AML-193 (cell line): ENCODE measurements around the gene NBAS.
"Not testable (repeated sequence)": the region's sequence is repeated elsewhere in the genome, so short reads cannot be mapped to it uniquely, and the experiment has no call there.

Experiments used
- DNase-seq, 2 experiments: peaks; one replicate each; lab custom pipeline; 2025; lab: John Stamatoyannopoulos, UW

Gene NBAS

DNA sequence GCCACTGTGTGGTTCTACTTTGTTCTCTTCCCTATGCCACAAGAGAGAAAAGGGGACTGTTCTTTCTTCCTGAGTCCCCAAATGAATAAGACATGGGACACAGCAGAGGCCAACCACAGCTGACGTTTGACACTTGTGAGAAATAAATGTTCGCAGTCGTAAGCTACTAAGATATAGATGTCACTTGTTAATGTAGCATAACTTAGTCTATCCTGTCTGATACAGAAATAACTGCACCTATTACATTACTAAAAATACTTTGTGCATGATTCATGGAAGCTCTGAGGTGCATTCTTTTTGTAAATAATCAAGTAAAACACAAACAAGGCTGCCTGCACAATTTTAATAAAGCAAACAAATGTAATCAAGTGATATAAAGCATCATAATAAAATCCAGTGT, 148.8 kb downstream of the NBAS start:
- no peak for DNase-seq

DNA sequence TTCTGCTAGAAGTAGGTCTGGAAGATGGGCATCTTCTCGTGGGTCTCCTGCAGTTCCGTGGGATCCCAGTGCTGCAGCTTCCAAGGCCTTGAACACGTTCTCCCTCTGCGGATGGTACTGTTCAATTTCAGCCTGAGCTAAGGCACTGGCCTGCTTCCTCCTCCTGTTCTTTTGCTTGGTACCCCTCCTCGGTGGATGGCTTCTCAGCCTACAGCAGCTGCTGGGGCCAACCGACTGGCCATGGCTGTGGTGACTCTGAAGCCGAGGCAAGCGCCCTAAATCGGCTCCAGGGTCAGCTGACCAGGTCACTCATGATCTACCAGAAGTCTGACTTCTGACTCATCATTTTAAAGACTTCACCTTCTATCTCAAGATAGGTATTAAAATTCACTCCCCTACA, 150.2 kb downstream of the NBAS start:
- no peak for DNase-seq

DNA sequence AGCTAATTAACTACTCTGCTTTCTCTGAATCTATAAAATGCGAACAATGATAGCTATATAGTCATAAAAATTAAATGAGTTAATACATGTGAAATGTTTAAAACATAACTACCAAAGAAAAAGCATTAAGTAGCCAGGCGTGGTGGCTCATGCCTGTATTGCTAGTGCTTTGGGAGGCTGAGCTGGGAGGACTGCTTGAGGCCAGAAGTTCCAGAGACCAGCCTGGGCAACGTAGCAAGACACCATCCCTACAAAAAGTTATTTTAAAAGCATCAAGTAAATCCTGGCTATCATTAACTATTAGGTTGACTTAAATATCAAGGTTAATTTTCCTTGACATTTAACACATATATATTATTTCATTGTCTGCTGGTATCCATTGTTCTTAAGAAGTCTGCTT, 152.4 kb downstream of the NBAS start:
- no peak for DNase-seq

DNA sequence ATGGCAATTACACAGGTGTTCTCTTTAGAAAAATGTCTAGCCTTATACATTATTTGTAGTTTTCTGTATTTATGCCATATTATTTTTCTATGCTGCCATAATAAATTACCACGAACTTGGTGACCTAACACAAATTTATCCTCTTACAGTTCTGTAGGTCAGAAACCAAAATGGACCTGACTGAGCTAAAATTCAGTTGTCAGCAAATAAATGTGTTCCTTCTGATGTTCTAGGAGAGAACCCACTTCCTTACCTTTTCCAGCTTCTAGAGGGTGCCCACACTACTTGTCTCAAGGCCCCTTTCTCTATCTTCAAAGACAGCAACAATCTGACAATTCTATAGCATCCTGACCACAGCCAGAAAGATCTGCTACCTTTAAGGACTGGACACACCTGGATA, 153.5 kb downstream of the NBAS start:
- no peak for DNase-seq

DNA sequence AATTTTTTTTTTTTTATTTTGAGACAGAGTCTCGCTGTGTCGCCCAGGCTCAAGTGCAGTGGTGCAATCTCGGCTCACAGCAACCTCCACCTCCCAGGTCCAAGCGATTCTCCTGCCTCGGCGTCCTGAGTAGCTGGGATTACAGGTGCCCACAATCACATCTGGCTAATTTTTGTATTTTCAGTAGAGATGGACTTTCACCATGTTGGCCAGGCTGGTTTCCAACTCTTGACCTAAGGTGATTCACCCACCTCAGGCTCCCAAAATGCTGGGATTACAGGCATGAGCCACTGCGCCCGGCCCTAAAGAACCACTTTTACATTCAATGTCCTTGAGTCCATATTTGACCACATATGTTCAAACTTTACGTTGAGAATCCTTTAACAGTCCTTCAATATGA, 156.6 kb downstream of the NBAS start:
- not testable (repeated sequence) for DNase-seq

DNA sequence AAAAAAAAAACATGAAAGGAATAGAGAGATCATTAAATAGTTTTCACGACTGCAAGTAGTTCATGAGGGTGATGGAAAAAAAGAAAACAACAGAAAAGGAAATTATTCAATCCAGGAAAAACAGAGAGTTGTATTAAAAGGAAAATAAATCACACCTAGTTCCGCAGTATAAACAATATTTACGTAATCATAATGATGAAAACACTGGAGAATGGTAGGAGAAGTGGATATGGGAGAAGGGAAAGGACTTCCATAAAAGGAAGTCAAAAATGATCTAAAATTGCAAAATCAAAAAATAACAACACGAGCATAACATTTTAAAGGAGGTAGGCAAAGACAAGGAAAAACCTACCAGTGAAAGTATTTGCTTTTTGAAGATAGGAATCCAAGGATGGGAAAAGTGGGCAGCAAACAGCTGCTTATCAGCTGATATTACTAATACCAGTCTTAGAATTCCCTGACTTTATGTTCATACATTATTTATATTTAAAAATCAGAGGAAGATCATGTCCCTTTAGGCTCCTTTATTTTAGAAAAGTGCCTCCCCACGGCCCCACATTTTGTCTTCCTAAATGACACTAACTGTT, 160.8 kb downstream of the NBAS start:
- DNase-seq, result no peak

DNA sequence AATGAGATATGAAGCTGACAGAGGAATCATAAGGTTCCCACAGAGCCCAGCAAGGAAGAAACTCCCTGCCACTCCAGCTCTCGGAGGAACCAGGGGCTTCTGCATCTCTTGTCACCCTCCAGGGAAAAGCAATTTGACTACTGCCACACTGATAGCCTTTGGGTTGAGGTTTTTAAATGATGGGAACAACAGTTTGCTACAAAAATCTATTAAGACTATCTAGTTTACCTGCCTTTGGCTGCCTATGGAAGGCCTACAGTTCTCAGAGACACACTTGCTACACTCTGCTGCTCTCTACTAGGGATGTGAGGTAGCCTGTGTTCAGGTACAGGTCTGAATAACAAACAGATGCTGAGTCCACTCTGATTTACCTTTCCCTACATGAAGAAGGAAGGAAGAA, 161.9 kb downstream of the NBAS start:
- no peak for DNase-seq

DNA sequence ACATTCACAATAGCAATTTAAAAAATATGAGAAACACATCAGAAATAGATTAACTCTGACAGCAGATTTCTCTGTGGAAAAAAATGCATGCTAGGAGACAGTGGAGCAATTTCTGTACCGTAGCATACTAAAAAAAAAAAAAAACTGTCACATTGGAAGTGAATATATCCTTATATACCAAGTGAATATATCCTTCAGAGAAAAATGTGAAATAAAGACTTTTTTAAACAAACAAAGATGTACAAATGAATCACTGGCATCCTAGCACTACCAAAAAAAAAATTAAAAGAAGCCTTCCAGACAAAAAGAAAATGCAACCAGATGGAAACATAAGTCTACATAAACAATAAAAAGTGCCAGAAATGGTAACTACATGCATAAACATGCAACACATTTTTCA, 169.4 kb downstream of the NBAS start:
- DNase-seq, result no peak

DNA sequence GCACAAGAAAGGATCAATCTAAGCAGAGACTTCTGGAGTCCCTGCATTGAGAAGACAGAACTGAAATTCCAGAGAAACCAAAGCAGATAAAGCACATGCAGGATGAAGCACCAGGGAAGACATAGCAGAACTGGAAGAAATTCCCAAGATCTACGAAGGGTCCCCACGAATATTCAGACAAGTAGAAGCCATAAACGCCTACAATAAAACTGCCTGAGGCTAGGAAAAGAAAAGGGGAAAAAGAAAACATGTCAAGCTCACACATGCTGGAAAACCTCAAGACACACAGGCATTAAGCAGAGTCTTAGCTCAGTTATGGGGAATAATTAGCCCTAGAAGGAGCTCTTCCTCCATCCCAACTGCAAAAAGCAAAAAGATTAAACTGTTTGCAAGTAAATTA, 171.2 kb downstream of the NBAS start:
- DNase-seq, result no peak

DNA sequence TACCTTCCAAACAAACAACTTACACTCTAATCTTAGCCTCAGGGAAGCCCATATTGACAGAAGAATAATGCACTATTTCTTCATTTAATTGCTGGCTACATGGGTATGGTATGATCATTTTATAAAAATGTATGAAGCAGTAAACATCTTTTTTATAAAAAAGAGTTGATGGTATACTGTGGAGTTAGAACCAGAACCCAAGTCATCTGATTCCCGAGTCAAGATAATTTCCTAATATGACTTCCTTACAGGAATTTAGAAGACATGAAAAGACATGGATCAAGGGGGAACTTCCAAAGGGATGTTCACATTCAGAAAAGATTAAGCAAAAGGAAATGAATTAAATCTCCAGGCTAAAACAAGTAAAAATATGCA, 171.8 kb downstream of the NBAS start:
- DNase-seq, result no peak

DNA sequence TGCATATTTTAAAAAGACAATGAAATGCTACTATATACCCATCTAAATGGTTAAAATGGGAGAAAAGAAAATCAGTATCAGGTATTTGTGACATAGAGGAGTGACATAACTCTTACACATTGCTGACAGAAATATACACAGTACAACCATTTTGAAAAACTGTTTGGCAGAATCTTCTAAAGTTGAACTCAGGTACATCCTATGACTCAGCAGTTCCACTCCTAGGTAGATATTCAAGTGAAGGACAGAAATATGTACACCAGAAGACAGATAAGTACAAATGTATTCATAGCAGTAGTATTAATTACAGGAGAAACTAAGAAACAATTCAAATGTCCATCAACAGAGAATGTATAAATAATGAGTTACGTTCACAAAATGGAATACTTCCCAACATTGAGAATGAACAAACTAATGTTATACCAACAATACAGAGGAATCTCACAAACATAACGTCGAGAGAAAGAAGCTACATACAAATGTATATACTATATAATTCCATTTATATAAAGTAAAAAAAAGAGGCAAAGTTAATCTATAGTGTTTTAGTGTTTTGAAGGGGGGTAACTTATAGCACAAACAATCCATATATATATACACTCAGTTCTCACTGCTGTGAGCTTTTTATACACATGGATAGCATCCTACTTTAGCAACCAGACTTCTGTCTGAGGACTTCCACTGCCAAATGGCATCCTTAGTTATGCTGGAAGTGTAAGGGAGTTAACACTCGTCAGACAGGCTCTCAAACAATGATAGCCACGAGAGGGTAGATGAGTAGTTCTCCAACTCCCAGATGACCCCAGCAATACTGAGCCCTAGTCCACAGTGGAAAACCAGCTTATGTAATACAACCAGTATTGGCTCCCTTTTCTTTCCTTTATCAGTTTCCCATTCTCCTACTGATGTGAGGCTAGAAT, 172.5 kb downstream of the NBAS start:
- DNase-seq, result no peak

DNA sequence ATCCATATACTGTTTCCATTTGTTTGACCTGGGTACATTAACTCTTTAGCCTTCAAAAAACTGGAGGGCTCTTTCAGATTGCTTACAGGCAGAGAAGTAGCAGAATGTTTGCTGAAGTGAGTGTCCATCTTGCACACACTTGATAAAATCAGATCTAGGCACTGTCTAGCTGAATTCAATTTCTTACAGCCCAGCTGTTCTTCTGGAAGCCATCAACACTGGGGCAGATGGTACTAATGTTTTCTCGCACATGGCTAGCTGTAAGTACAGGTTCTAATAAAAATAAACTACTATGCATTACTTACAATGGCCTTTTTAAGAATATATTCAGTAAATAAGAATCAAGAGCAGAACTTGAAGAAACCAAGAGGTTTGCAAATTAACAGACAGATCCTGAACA, 175.9 kb downstream of the NBAS start:
- DNase-seq, result no peak

DNA sequence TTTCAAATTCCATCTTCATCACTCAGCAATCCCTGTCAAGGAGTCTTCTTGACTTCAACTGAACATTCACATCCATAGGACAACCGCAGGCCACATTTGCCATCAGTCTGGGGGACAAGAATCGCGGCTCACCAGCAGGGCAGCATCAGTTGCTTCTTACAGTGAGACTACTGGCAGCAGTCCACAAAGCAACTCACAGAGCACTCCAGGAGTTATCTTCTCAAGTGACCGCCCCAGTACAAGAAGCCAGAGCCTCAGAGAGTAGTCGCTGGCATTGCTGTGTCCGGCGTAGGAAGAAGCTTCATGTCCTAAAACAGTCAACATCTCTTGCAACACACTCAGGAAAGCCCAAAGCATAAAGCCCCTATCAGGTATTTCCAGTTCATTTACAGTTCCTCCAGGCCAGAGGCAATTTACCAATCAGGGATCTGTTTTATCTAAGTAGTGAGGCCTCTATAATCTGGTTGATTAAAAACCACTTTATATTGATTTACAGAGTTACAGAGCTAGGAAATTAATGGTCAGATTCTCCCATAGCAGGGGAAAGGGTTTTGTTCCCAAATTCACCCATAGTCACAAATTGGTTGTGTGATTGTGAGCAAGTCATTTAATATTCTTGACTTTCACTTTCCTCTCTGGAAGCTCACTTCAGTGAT, 177.3 kb downstream of the NBAS start:
- DNase-seq, result no peak

DNA sequence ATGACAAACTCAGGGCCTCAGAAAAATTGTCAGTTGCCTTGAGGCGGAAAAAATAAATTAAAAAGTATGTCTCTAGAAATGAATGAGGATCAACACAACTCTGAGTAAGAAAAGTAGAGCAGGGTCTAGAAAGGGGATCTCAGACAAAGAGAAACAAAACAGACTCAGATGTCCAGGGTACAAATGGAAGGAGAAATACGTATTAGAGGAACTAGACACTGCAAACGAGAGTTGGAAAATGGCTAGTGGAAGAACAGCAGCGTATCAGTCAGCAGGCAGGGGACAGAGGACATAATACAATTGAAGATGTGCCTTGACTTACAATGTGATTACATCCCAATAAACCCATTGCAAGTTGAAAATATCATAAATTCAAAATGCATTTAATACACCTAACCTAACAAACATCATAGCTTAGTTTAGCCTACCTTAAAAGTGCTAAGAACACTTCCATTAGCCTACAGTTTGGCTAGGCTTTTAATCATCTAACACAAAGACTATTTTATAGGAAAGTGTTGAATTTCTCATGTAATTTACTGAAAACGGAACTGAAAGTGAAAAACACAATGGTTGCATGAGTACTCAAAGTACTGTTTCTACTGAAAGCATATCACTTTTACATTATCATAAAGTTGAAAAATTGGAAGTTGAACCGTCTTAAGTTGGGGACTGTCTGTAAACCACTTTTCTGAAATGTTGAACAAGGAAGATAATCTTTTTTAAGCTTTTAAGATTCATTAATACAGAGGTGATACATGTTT, 182.8 kb downstream of the NBAS start:
- DNase-seq, result no peak

DNA sequence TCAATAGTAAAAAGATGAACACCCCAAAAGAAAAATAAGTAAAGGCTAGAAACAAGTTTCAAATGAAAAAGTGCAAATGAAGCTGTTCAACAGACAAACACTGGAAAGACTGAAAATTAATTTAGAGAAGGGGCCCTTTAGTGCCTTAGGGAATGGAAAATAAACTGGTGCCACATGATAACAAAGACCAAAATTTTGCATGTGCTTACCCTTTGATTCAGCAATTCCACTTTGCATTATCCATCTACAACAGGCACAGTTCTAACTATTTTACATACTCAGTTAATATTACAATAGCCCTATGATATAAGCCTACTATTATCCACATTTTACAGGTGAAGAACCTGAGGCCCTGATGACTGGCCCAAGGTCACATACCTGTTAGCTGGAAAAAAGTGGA, 183.9 kb downstream of the NBAS start:
- no peak for DNase-seq

DNA sequence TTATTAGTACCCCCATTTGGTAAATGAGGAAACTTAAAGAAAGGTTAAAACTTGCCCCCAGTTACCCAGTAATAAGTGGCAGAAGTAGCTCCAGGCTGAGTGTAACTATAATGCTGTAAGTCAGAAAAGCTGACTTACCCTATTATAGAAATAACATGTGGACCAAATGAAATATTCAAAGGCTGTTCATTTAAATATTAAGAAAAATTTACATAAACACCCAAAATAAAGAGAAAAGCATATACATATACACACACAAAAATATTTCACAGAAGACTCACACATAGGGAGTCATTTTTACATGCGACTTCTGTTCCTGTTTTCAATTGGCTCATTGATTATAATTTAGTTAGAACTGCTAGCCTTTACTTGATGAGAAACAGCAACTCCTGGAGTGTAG, 189.1 kb downstream of the NBAS start:
- no peak for DNase-seq

DNA sequence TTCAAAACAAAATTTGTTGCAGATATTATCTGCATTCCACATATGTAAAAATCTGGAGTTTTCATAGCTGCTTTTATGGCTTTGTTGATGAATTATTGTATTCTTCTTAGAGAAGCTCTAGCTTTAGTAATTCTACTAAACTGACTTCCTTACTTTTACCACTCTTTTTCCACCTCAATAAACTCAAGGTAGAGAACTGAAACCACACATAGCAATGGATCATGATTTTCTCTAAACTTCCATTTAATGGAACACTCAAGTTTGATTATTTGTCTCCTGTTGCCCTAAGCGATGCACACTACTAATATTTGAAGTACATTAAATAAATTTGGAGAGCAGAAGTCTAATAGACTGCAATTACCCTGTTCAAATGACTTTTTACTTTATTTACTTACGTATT, 192.0 kb downstream of the NBAS start:
- no peak for DNase-seq

DNA sequence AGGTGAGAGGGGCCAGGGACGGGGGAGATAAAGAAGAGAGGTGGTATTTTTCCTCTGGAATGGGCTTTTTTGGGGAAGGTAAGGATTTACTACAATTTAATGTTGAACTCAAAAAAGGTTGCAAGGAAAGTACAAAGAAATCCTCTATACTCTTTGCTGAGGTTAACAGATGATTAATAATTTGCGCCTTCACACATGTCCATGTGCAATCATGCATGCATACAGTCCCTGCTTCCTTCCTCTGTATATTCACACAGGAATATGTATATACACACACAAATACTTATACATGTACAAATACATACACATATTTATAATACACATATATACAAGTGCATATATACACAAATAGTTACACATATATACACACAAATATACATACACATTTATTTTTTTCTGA, 193.4 kb downstream of the NBAS start:
- DNase-seq, result no peak

DNA sequence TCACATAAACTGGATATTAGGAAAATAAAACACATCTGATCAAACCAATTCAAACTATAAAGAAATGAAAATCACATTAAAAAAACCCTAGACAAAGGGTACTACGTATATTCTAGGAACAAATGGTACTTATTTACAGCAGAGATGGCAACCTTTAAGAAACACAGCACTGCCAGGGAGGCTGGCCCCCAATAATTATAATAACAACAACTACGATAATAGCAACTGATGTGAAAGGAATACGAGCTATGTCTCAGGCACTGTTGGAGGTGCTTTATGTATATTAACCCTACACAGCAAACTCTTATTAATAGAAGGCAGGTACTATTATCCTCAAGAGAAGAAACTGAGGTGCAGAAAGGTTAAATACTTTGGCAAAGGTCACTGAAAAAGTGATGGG, 193.9 kb downstream of the NBAS start:
- no peak for DNase-seq

DNA sequence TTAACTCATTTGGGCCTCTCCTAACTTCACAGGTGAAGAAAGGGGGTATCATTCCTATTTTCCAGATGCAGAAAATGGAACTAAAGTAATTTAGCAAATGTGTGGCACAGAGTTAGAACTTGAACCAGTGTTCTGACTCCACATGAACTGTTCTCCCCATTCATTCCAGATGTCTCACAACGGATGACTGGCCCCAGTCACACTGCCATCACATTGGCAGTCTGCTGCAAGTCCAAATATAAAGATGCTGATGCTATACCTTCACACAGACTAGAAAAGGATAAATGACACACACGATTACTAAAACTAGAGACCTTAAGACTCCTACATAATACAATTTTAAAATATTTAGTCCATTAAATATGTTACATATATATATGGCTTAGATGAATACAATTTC, 195.7 kb downstream of the NBAS start:
- DNase-seq, result no peak

DNA sequence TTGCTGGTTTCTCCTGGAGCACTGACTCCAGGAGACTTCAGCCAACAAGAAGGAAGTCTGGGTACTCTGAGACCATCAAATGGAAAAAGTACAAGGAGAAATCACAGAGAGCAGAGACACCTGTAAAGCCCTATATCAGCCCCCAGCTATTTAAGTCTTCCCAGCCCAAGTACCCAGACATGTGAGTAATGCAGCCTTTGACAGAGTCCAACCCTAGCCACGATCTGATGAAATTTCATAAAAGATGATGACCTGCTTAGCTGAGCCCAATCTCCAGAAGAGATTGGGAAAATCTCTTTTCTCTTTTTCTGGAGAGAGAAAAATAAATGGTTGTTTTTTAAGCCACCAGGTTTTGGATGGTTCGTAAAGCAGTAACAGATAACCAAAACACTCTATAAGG, 196.6 kb downstream of the NBAS start:
- no peak for DNase-seq

DNA sequence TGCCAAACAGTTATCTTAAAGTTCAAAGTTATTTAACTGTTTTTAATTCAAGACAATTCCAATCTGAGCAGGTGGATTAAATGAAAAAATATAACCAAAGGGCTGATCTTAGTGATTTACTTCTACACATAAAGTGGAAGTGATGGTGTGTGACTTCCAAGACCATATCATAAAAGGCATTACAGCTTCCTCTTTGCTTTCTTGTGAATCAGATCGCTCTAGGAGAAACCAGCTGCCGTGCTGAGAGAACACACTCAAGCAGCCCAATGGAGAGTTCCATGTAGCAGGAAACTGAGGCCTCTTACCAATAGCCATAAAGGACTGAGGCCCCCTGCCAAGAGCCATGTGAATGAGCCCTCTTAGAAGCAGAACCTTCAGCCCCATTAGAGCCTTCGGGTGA, 197.4 kb downstream of the NBAS start:
- no peak for DNase-seq

DNA sequence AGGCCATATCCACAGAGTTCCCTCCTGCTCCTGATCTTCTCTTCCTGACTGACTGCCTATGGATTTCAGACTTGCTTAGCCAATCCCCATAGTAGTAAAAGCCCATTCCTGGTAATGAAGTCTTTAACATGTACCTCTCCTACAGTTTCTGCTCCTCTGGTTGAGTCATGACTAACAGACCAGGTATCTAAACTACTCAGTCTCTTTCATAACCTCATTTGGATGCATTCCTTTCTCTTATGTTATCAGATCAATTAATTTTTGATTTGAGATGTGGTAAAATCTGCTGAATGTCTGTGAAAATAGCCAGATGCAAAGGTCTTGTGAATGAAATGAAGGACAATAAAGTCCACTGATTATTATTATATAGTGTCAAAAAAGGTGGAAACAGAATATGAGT, 198.0 kb downstream of the NBAS start:
- DNase-seq, result no peak
